Lower lobe of right lung (tissue), 2 donors: ENCODE measurements around the gene C2CD3. TPM values are rescaled to one million over a fixed set of nuclear protein-coding genes. Genes with fewer than 3 reads are reported as not detected.
A peak's percentile ranks its signal among the peaks of the same experiment; 100 is the strongest.

ENCODE experiments used
- ATAC-seq, 2 donors: fragments of 200-7000 bp; cut with Tn5 transposase; one replicate each; pipeline ENCODE4 v1.9.1; 2020 to 2022; ENCODE audit warnings: mild to moderate bottlenecking in 2 of 2, moderate library complexity in 2 of 2
- DNase-seq: peaks from one replicate; pipeline ENCODE4 v3.0.0-alpha.2; 2020
- H3K27ac ChIP-seq: fragments of 200-600 bp; one replicate; pipeline ENCODE4 v1.8.0; 2022
- H3K27me3 ChIP-seq: fragments of 200-600 bp; one replicate; pipeline ENCODE4 v1.8.0; 2022; ENCODE audit warnings: low read depth
- H3K36me3 ChIP-seq: fragments of 200-600 bp; one replicate; pipeline ENCODE4 v1.8.0; 2022; ENCODE audit warnings: mild to moderate bottlenecking
- H3K4me1 ChIP-seq: fragments of 200-600 bp; one replicate; pipeline ENCODE4 v1.8.0; 2022
- H3K4me3 ChIP-seq: fragments of 200-600 bp; one replicate; pipeline ENCODE4 v1.8.0; 2022; ENCODE audit warnings: mild to moderate bottlenecking
- H3K9me3 ChIP-seq: fragments of 200-600 bp; one replicate; pipeline ENCODE4 v1.8.0; 2022
- intact Hi-C: fragments of 100-400 bp; cut with DNase I; formaldehyde crosslinking; loops from one replicate; pipeline ENCODE4 v1.11.0; 2022
- total RNA-seq: library from RNA; stranded (reverse); fragmentation: NEBNext Ultra II Directional; extraction: Animal tissue kit (Norgen Biotek cat#: 25700); gene quantifications from one replicate; pipeline ENCODE4 v1.2.1, GENCODE V29; 2021
- TF ChIP-seq, protein P1 (sequence below): fragments of 200-600 bp; IDR thresholded peaks from one replicate; pipeline ENCODE4 v1.8.0; 2022; ENCODE audit warnings: antibody characterized with exemption, mild to moderate bottlenecking
- donor health status: DM: no; HTN: yes; CAD: no; lungs with severe emphysema.

Gene C2CD3
- total RNA-seq, 1 donor from 2014 or later, result 31.0 TPM

GRCh38 chr11:74043450-74043849, 127.4 kb downstream of the C2CD3 start:
- no peak for ATAC-seq
- Histone ChIP-seq H3K9me3 (no peaks in the 10 kb centered on the region), H3K4me1 (no peaks in the 10 kb centered on the region), H3K27ac (no peak overlapping the region), H3K36me3 (peaks cover 69% of the 10 kb centered on the region), H3K27me3 (no peaks in the 10 kb centered on the region), H3K4me3 (no peak overlapping the region)
- no peak for DNase-seq
- TF ChIP-seq, protein P1, sequence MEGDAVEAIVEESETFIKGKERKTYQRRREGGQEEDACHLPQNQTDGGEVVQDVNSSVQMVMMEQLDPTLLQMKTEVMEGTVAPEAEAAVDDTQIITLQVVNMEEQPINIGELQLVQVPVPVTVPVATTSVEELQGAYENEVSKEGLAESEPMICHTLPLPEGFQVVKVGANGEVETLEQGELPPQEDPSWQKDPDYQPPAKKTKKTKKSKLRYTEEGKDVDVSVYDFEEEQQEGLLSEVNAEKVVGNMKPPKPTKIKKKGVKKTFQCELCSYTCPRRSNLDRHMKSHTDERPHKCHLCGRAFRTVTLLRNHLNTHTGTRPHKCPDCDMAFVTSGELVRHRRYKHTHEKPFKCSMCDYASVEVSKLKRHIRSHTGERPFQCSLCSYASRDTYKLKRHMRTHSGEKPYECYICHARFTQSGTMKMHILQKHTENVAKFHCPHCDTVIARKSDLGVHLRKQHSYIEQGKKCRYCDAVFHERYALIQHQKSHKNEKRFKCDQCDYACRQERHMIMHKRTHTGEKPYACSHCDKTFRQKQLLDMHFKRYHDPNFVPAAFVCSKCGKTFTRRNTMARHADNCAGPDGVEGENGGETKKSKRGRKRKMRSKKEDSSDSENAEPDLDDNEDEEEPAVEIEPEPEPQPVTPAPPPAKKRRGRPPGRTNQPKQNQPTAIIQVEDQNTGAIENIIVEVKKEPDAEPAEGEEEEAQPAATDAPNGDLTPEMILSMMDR, result no peak
- intact Hi-C loops, result no loop called here

GRCh38 chr11:74037309-74037708, 133.5 kb downstream of the C2CD3 start:
- Histone ChIP-seq H3K27me3 (no peaks in the 10 kb centered on the region), H3K4me3 (no peak overlapping the region), H3K27ac (no peak overlapping the region), H3K4me1 (no peaks in the 10 kb centered on the region), H3K36me3 (peaks cover 90% of the 10 kb centered on the region), H3K9me3 (no peaks in the 10 kb centered on the region)
- DNase-seq, result no peak
- ATAC-seq, result peak in 1 of 2 donors; percentile 55
- TF ChIP-seq, protein P1, result no peak
- intact Hi-C loops, result no loop called here

GRCh38 chr11:74035264-74035663, 135.5 kb downstream of the C2CD3 start:
- H3K4me1 ChIP-seq, result no peaks in the 10 kb centered on the region
- intact Hi-C loops, result no loop called here
- TF ChIP-seq, protein P1, result no peak
- H3K27ac ChIP-seq, result no peak overlapping the region
- H3K4me3 ChIP-seq, result no peak overlapping the region
- no peaks in the 10 kb centered on the region for H3K27me3 ChIP-seq
- H3K9me3 ChIP-seq, result no peaks in the 10 kb centered on the region
- DNase-seq, result no peak
- ATAC-seq, result no peak
- H3K36me3 ChIP-seq, result peaks cover 75% of the 10 kb centered on the region

GRCh38 chr11:74033046-74033445, 137.8 kb downstream of the C2CD3 start:
- TF ChIP-seq, protein P1, result no peak
- intact Hi-C loops, result no loop called here
- peaks cover 59% of the 10 kb centered on the region for H3K36me3 ChIP-seq

DNA sequence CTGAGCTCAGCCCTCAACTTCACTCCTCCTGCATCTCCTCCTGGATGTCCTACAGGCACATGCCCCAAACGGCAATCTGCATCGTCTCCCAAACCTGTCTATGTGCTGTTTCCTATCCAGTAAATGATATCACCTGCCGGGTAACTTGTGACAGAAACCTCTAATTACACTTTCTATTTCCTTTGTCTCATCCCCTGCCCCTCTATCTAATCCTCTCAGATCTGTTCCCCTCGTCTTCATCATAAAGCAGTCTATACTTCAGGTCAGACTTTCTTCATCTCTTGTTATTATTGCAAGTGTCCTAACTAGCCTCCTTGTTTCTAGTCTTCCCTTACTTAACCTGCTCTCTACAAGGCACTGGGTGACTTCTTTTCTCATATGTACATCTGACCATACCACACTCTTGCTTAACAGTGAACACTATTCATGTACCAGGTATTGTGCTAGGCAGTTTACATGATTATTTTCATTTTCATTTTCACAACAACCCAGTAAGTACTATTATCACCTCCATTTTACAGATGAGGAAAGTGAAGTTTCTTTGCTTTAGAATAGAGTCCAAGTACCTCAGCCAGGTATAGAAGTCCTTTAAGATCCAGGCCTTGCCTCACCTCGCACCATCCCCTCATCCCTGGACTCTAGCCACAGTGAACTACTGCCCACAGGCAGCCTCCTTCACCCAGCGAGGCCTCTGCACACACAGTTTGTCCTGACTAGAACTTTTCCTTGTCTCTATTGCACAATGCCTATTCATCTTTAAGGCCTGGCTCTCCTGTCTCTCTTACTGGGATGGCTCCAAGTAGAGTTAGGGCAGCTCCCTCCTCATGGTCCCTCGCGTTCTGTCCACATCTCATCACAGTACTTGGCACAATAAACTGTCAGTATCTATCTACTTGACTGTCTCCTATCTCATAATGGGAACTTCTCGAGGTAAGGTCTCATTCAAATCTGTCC, 139.8 kb downstream of the C2CD3 start:
- TF ChIP-seq, protein P1, result no peak
- DNase-seq, result no peak
- Histone ChIP-seq H3K27ac (no peak overlapping the region), H3K9me3 (no peaks in the 10 kb centered on the region), H3K27me3 (no peaks in the 10 kb centered on the region), H3K36me3 (peaks cover 44% of the 10 kb centered on the region), H3K4me1 (no peaks in the 10 kb centered on the region), H3K4me3 (no peak overlapping the region)
- intact Hi-C loops, result no loop called here
- ATAC-seq, result no peak

More at GRCh38 chr11:74033046-74033445, 137.8 kb downstream of the C2CD3 start:
- Histone ChIP-seq H3K4me3 (no peak overlapping the region), H3K27me3 (no peaks in the 10 kb centered on the region), H3K9me3 (no peaks in the 10 kb centered on the region), H3K4me1 (no peaks in the 10 kb centered on the region), H3K27ac (no peak overlapping the region)
- DNase-seq (no peak), ATAC-seq (no peak)
